Measurements from ENCODE around the gene SERGEF.

The SERGEF gene

DNA sequence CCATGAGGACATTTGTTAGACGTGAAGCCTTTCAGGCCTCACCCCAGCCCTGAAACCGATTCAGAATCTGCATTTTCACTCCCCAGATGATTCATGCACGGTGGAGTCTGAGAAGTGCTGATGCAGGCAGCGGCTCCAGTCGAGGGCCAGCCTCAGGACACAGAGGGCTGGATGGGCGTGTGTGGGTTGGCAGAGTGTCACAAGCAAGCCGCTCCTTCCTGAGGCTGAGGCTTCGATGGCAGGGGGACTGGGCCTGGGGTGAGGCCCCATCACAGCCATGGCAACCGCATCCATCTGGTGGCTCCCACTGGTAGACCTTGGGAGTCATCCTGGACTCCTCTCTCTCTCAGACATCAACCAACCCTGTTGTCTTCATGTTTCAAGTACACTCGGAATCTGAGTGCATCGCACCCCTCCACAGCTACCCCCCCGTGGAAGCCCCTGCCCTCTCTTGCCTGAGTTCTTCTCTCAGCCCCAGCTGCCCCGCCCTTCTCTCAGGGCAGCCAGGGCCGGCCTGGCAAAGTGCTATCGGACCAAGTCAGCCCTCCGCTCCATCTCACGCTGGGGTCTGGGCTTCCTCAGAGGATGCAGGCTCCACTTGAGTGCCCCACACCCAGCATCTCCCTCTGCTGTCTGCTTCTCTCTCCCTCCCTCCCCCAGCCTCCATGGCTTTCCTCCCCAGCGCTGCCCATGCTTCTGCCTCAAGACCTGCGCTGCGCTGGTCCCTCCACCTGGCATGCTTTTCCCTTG lies 267.6 kb downstream of the SERGEF start:
- DNase-seq = no peak

DNA sequence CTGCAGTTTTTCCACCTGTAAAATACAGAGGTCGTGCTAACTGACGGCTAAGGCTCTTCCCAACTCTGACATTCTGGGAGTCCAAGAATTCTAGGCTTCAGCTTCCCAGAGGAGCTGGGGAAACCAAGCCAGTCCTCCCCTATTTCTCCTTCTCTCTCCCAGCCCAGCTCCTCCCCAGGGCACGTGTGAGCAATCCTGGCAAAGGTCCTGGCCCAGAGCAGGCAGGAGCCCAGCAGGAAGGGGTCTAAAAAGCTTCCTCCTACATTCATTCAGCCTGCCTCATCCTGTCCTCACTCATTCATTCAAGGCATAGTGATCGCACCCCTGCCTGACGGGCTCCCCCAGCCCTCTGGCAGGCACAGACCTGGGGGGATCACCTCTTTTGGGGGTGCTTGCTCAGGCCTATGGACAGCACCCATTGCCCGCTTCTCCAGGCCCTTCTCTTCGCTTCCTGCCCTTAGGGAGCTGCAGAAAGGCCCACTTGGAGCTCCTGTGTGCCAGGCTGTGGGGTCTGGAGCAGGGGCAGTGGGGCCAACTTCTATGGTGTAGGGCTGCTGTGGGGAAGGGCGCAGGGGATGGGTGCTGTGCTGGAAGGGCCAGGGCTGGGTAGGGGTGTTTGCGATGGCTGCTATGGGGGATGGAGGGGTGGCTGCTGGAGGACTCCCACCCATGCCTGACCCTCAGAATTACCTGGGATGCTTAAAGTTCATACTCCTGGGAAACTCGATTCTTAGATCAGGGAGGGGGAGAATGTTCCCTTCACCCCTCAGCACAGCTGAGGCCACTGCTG lies 268.5 kb downstream of the SERGEF start:
- DNase-seq = no peak

GRCh38 chr11:17743808-17744119 lies 269.1 kb downstream of the SERGEF start:
- no peak for DNase-seq

DNA sequence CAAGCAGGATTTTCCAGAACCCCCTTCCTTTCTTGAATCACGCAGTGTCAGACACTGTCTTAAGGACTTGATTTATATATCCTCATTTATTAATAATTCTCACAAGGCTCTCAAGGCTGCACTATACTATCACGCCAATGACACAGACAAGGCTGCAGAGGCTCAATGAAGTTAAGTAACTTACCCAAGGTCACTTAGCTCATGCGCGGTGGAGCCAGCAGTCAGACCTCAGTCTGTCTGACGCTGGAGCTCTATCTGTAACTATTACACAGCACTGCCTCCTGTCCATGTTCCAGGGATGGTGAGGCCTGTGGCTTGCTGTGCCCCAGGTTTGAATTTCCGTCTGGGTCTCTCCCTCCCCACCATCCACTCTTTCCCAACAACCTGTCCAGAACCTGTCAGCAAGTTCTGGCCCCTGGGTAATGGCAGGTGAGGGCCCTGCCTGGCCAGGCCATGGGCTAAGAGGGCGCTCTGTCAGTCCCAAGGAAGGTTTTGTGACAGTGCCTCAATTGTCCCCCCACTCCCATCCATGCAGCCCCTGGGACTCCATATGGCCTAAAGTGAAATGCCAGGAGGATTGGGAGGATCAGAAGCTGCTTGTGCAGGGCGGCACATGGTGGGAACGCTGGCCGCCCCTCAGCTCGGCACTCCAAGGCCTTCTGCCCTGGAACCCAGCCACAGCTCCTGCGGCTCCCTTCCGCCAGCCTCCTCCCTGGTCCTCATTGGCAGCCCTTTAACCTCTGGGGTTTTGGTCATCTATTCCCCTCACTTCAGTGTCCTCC lies 269.6 kb downstream of the SERGEF start:
- no peak for DNase-seq

DNA sequence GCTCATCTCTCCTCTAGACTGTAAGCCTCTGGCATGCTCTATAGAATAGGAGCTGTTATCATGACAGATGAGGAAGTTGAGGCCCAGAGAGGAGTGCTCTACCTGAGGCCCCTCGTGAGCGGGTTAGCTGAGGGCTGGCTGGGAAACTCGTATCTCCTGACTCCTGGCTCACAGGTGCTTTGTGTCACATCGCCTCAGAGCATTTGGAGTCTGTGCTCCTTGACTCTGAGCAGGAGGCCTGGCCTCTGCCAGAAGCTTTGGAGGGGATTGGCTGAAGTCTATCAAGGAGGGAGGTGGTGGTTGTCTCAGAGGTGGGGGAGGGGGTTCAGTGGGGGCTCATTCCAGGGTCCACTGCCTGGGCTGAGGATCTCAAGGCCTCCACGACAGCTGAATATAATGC lies 270.8 kb downstream of the SERGEF start:
- no peak for DNase-seq

DNA sequence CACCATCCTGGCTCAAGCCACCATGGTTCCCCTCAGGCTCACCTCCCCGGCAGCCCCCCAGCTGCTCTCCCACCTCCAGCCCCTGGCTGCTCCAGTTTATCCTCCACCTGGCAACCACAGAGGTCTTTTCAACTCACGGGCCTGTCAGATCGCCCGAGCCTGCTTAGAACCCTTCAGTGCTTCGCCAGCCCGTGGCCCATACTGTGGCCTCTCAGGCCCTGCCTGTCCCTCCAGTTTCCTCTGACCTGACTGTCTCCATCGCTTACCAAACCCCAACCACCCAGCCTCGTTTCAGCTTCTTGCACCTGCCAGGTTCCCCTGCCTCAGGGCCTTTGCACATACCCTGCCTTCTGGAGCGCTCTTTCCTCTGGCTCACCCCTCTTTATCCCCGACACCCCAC lies 271.4 kb downstream of the SERGEF start:
- DNase-seq = no peak

- DNase-seq = no peak
These were observed 272.1 kb downstream of the SERGEF start for GRCh38 chr11:17740649-17741235.

GRCh38 chr11:17739945-17740338 lies 272.9 kb downstream of the SERGEF start:
- DNase-seq = no peak

DNA sequence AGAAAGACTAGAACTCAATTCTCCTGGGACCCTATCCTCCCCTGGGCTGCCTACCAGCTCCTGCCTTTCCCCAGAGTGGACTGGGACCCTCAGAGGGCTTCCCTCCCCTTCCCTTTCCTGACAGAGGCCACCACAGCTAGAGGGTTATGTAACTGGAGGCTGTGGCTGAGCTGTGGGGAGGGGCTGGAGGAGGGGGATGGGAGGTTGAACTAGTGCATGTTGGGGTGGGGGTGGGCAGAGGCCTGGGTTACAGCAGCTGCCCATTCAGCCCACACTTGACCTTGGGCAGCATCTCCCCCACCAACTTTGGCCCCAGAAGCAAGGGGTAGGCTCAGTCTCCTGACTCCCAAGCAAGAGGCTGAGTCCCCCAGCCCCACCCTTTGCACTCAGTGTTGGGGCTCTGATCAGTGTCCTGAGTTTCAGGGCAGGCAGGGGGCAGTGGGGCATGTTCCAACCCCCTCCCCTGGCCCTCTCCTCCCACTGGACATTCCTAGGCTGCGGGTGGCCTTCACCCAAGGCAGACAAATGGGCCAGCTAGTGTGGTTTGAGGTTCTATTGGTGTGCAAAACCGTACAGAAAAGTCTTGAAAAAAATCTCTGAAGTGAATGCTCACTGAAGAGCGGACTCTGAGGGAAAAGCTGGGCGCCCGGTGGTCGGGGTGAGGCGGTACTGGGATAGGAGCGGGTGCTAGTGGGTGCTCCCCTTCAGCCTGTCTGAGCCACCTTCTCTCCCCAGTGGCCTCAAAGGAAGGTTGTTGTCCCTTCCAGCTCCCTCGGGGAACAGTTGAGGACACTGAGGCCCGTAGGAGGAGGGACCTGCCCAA lies 274.5 kb downstream of the SERGEF start:
- DNase-seq = no peak

All from activated gamma-delta T cell (primary cell).